Heart left ventricle (tissue), 16 donors: ENCODE measurements around the gene IL1RL2. TPM values are rescaled to one million over a fixed set of nuclear protein-coding genes. Genes with fewer than 3 reads are reported as not detected.

Source experiments
- ATAC-seq, 4 donors: fragments of 200-7000 bp; cut with Tn5 transposase; one replicate each; pipeline ENCODE4 v1.9.1; 2020 to 2022; ENCODE audit warnings: moderate library complexity in 4 of 4, mild to moderate bottlenecking in 3 of 4, moderate number of reproducible peaks in 1 of 4
- DNase-seq, 5 donors: peaks; one replicate each; pipeline ENCODE4 v3.0.0-alpha.2; 2020
- H3K27ac ChIP-seq, 12 donors: fragments of 200-600 bp; sonication (generic) in 4 of 12; one replicate each; pipeline versions ENCODE4 v1.5.0 to v1.8.0; 2016 to 2022; ENCODE audit warnings: mild to moderate bottlenecking in 2 of 12
- H3K27me3 ChIP-seq, 9 donors: fragments of 200-600 bp; sonication (generic) in 2 of 9; one replicate each; pipeline versions ENCODE4 v1.5.1 to v1.8.0; 2016 to 2022; ENCODE audit warnings: mild to moderate bottlenecking in 3 of 9
- H3K36me3 ChIP-seq, 9 donors: fragments of 200-600 bp; sonication (generic) in 2 of 9; one replicate each; pipeline versions ENCODE4 v1.5.0 to v1.8.0; 2018 to 2022; ENCODE audit warnings: mild to moderate bottlenecking in 2 of 9
- H3K4me1 ChIP-seq, 12 donors: fragments of 200-600 bp; sonication (generic) in 4 of 12; one replicate each; pipeline versions ENCODE4 v1.5.0 to v1.8.0; 2016 to 2022; ENCODE audit warnings: mild to moderate bottlenecking in 3 of 12
- H3K4me3 ChIP-seq, 12 donors: fragments of 200-600 bp; sonication (generic) in 4 of 12; one replicate each; pipeline versions ENCODE4 v1.5.0 to v1.8.0; 2017 to 2022; ENCODE audit warnings: mild to moderate bottlenecking in 9 of 12, moderate library complexity in 4 of 12
- H3K9me3 ChIP-seq, 12 donors: fragments of 200-600 bp; sonication (generic) in 4 of 12; one replicate each; pipeline versions ENCODE4 v1.5.0 to v1.8.0; 2016 to 2022; ENCODE audit warnings: mild to moderate bottlenecking in 1 of 12
- POLR2A ChIP-seq, 2 donors: fragments of 450-650 bp; IDR thresholded peaks; one replicate each; pipeline ENCODE4 v1.6.1; 2017; ENCODE audit warnings: antibody characterized with exemption in 2 of 2, mild to moderate bottlenecking in 2 of 2, moderate library complexity in 2 of 2
- WGBS, 4 donors: extraction: QIAGEN DNeasy Blood & Tissue Kit in 2 of 4; methylation state at CpG; one replicate each; pipeline versions ENCODE4 v1.1.5 to v1.1.7; 2013 to 2018; 5-methylcytosine and 5-hydroxymethylcytosine counted together
- intact Hi-C, 10 donors: fragments of 100-400 bp; cut with DNase I; formaldehyde crosslinking; loops; one replicate each; pipeline versions ENCODE4 v1.11.1 to v1.14.2; 2022
- polyA plus RNA-seq, 2 donors: library from polyadenylated mRNA; stranded (reverse); fragments of 200-250 nt; gene quantifications; one replicate each; pipeline ENCODE4 v1.2.3, GENCODE V29; 2013
- total RNA-seq, 9 donors: library from RNA; depleted of rRNA in 2 of 9; stranded (reverse); fragments of >200 nt in 2 of 9; fragmentation: NEBNext Ultra II Directional in 3 of 9; extraction: Animal tissue kit (Norgen Biotek cat#: 25700) in 3 of 9; gene quantifications; one replicate each; pipeline versions ENCODE4 v1.1.0 to v1.2.4, GENCODE V29; 2016 to 2023
- TF ChIP-seq, protein P1 (sequence below), 12 donors: fragments of 200-600 bp; sonication (generic) in 4 of 12; IDR thresholded peaks; one replicate each; pipeline versions ENCODE4 v1.5.0 to v1.8.0; 2018 to 2022; ENCODE audit warnings: antibody characterized with exemption in 12 of 12, mild to moderate bottlenecking in 5 of 12
- donor health status: ischemic (EF 13 %, LVEDD 7.1; RV severe dilation, severe dysfunction).
- donor health status: healthy with polysubstance abuse.
- donor health status: DM: no; HTN: yes; CAD: no.
- donor health status: DM: no; HTN: no; CAD: no.
- donor health status: ischemic (EF 25% LVEDD 6.9; RV normal size, moderate dysfunction).
- donor health status: ischemic (EF 25% LVEDD 5.7; RV mildly dilated, moderate dysfunction).
- donor health status: healthy.
- donor health status: DM: yes; HTN: yes; CAD: no.
- donor health status: ischemic (EF 35%, LVEDD 5.7; RV mildly dilated, moderate dysfunction).
- donor health status: nonischemic (EF 11% LVEDD 7.7; RV severe dilation, severe dysfunction).
- donor health status: DM: yes; HTN: yes; CAD: no.
- donor health status: PGD.
- donor health status: ischemic (EF 29% LVEDD 5.4; RV normal size, mild dysfunction).
- donor health status: nonischemic (EF 23%, LVEDD 6.1; RV moderate dilation, normal function).

IL1RL2 gene
- total and polyA plus RNA-seq, 11 donors: 0.22 to 0.75 (median 0.43) TPM; not detected in 5

- intact Hi-C loops: loop anchor here in 1 of 10 donors (10.0 kb wide), 1 partner anchor 80 kb away; no protein-coding TSS in a partner anchor
- no peak for DNase-seq
Measured at GRCh38 chr2:102264952-102265351, 78.1 kb downstream of the IL1RL2 start.

DNA sequence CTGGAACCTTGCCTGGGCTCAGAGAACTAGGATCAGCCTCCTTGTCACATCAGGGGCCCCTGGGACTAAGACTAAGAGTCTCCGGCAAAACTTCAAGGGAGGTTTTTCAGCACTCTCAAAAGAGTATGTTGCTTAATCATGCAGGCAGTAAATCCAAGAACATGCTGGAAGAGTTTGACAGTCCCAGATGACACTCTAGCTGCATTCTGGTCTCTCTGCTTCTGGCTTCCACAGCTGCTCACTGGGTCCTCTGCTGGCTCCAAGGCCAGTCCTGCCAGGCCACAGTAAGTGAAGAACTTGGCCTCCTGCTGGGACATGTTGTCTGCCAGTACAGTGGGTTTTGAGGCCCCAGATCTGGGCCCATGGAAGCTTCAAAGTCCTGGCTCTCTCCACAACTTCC, 79.4 kb downstream of the IL1RL2 start:
- DNase-seq (peak in 1 of 5 donors; percentile 31), ATAC-seq (peak in 2 of 4 donors; percentile 52 to 70)
- Histone ChIP-seq H3K27me3 (peaks cover 0 to 6% (median 0%) of the 10 kb centered on the region in 9 donors), H3K4me3 (no peak overlapping the region), H3K4me1 (peaks cover 0 to 19% (median 0%) of the 10 kb centered on the region in 12 donors), H3K36me3 (no peaks in the 10 kb centered on the region), H3K9me3 (no peaks in the 10 kb centered on the region), H3K27ac (peak overlapping the region in 2 of 12 donors; percentile 17 to 36)
- intact Hi-C loops: loop anchor here in 1 of 10 donors (10.0 kb wide), 1 partner anchor 79 kb away; no protein-coding TSS in a partner anchor
- WGBS, 4 donors: 74 to 91% (median 82%) methylated on average over 1 of the region's 1 CpG
- no peak for TF ChIP-seq POLR2A (IDR thresholded peaks at IDR 0.05)
- TF ChIP-seq, protein P1, sequence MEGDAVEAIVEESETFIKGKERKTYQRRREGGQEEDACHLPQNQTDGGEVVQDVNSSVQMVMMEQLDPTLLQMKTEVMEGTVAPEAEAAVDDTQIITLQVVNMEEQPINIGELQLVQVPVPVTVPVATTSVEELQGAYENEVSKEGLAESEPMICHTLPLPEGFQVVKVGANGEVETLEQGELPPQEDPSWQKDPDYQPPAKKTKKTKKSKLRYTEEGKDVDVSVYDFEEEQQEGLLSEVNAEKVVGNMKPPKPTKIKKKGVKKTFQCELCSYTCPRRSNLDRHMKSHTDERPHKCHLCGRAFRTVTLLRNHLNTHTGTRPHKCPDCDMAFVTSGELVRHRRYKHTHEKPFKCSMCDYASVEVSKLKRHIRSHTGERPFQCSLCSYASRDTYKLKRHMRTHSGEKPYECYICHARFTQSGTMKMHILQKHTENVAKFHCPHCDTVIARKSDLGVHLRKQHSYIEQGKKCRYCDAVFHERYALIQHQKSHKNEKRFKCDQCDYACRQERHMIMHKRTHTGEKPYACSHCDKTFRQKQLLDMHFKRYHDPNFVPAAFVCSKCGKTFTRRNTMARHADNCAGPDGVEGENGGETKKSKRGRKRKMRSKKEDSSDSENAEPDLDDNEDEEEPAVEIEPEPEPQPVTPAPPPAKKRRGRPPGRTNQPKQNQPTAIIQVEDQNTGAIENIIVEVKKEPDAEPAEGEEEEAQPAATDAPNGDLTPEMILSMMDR (IDR thresholded peaks at IDR 0.05): no peak

More at GRCh38 chr2:102264952-102265351, 78.1 kb downstream of the IL1RL2 start:
- peaks cover 0 to 19% (median 0%) of the 10 kb centered on the region in 12 donors for H3K4me1 ChIP-seq
- no peak for ATAC-seq
- 83 to 92% (median 90%) methylated on average over 2 of the region's 2 CpGs for WGBS, 4 donors
- peaks cover 0 to 9% (median 0%) of the 10 kb centered on the region in 9 donors for H3K27me3 ChIP-seq
- no peak for TF ChIP-seq POLR2A (IDR thresholded peaks at IDR 0.05)
- TF ChIP-seq, protein P1 (IDR thresholded peaks at IDR 0.05): no peak
- H3K9me3 ChIP-seq: no peaks in the 10 kb centered on the region
- no peak overlapping the region for H3K27ac ChIP-seq
- H3K36me3 ChIP-seq: no peaks in the 10 kb centered on the region
- no peak overlapping the region for H3K4me3 ChIP-seq

DNA sequence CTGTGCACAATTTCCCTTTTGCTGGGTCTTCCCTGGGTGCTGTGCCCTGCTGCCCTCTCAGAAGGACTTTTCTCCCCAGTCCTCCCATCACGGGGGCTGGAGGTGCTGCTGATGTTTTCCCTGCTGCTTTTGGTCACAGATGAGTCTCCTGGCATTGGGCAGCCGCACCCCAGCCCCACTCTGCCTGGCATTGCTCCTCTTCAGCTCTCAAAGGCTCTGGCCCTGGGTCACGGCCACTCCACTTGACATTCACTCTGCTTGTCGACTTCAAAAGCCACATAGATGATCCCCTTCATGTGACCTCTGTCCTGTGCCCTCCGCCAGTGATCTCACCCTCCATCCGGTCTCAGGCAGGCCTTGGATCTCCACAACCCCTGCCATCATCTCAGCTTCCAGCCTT, 81.0 kb downstream of the IL1RL2 start:
- no peaks in the 10 kb centered on the region for H3K36me3 ChIP-seq
- H3K4me1 ChIP-seq: peaks cover 0 to 18% (median 0%) of the 10 kb centered on the region in 12 donors
- intact Hi-C loops: loop anchor here in 1 of 10 donors (10.0 kb wide), 1 partner anchor 77 kb away; no protein-coding TSS in a partner anchor
- WGBS, 4 donors: 74 to 86% (median 77%) methylated on average over 6 of the region's 6 CpGs
- ATAC-seq (no peak), DNase-seq (no peak)
- H3K4me3 ChIP-seq: no peak overlapping the region
- peaks cover 0 to 12% (median 0%) of the 10 kb centered on the region in 9 donors for H3K27me3 ChIP-seq
- TF ChIP-seq, protein P1 (IDR thresholded peaks at IDR 0.05): no peak
- no peak for TF ChIP-seq POLR2A (IDR thresholded peaks at IDR 0.05)
- H3K27ac ChIP-seq: no peak overlapping the region
- no peaks in the 10 kb centered on the region for H3K9me3 ChIP-seq

DNA sequence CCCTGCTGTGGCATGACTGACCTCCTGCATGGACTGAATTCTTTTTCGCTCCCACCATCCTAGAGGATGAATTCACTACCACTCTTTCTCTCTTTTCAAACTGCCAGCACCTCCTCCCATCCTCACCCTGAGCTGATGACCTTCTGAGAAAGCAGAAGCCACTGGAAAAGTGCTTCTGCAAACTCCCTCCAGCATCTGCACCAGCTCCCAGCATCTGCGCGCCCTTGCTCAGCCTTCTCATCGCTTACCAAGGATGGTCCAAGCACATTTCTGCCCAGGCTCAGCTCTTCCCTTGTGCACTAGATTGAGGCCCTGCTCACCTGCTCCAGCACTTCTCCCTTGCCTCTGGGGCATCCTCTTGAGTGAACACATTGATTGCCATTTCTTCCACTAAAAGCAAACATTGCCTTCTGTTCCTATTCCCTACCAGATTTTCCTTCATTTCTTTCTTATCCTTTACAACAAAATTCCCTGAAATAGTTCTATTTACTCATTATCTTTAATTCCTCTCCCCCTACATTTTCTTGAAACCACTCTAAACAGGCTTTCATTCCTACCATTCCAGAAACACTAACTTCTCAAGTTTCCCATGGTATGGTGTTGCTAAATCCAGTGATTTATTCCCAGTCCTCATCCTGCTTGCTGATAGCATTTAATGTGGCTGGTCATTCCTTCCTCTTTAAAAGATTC, 81.8 kb downstream of the IL1RL2 start:
- peak overlapping the region in 1 of 12 donors; percentile 6 for H3K27ac ChIP-seq
- no peaks in the 10 kb centered on the region for H3K9me3 ChIP-seq
- peaks cover 0 to 15% (median 0%) of the 10 kb centered on the region in 9 donors for H3K27me3 ChIP-seq
- intact Hi-C loops: loop anchor here in 1 of 10 donors (10.0 kb wide), 1 partner anchor 76 kb away; no protein-coding TSS in a partner anchor
- H3K4me3 ChIP-seq: no peak overlapping the region
- no peaks in the 10 kb centered on the region for H3K36me3 ChIP-seq
- TF ChIP-seq POLR2A (IDR thresholded peaks at IDR 0.05): no peak
- TF ChIP-seq, protein P1 (IDR thresholded peaks at IDR 0.05): no peak
- 84 to 96% (median 92%) methylated on average over 4 of the region's 4 CpGs for WGBS, 4 donors
- ATAC-seq: no peak
- peaks cover 0 to 21% (median 0%) of the 10 kb centered on the region in 12 donors for H3K4me1 ChIP-seq
- DNase-seq: no peak
